Breast epithelium (tissue), 4 donors: Measurements from ENCODE around the gene RYR3. TPM values are rescaled to one million over a fixed set of nuclear protein-coding genes. Genes with fewer than 3 reads are reported as not detected.

ENCODE experiments used
- DNase-seq, 2 donors: peaks; one replicate each; pipeline ENCODE4 v3.0.0-alpha.2; 2019; ENCODE audit warnings: low spot score in 2 of 2
- H3K27ac ChIP-seq, 2 donors: fragments of 200-600 bp; sonication (generic) in 1 of 2; one replicate each; pipeline ENCODE4 v1.5.1; 2016 to 2019; ENCODE audit warnings: mild to moderate bottlenecking in 1 of 2
- H3K27me3 ChIP-seq, 2 donors: fragments of 200-600 bp; sonication (generic) in 1 of 2; one replicate each; pipeline versions ENCODE4 v1.5.1 to v1.6.0; 2017 to 2019; ENCODE audit warnings: control low read depth in 1 of 2, mild to moderate bottlenecking in 1 of 2
- H3K36me3 ChIP-seq: fragments of 200-600 bp; one replicate; pipeline ENCODE4 v1.5.1; 2019
- H3K4me1 ChIP-seq, 2 donors: fragments of 200-600 bp; sonication (generic); one replicate each; pipeline ENCODE4 v1.5.1; 2016 to 2019; ENCODE audit warnings: control low read depth in 1 of 2
- H3K4me3 ChIP-seq, 3 donors: fragments of 200-600 bp; sonication (generic); 1 replicate in 2 of 3; 2 replicates in 1 of 3; pipeline ENCODE4 v1.5.1; 2016 to 2019; ENCODE audit warnings: mild to moderate bottlenecking in 3 of 3, moderate library complexity in 2 of 3
- H3K9me3 ChIP-seq, 2 donors: fragments of 200-600 bp; sonication (generic) in 1 of 2; one replicate each; pipeline ENCODE4 v1.5.1; 2016 to 2019; ENCODE audit warnings: control low read depth in 1 of 2
- POLR2A ChIP-seq: fragments of 450-650 bp; IDR thresholded peaks from one replicate; pipeline ENCODE4 v1.6.1; 2016; ENCODE audit warnings: antibody characterized with exemption, mild to moderate bottlenecking, moderate library complexity
- POLR2AphosphoS5 ChIP-seq, 3 donors: sonication (generic); formaldehyde crosslinking; IDR thresholded peaks; one replicate each; pipeline ENCODE4 v1.6.1; 2017; ENCODE audit warnings: antibody characterized with exemption in 3 of 3
- intact Hi-C: fragments of 100-400 bp; cut with DNase I; formaldehyde crosslinking; loops from one replicate; pipeline ENCODE4 v1.15.1; 2023; ENCODE audit warnings: low total_unique reads
- total RNA-seq, 3 donors: library from RNA; depleted of rRNA; stranded (reverse); fragments of >200 nt; gene quantifications; one replicate each; pipeline ENCODE4 v1.1.0, GENCODE V29; 2016
- TF ChIP-seq, protein P1 (sequence below), 3 donors: fragments of 450-650 bp; IDR thresholded peaks; one replicate each; pipeline ENCODE4 v1.5.1; 2016 to 2017; ENCODE audit warnings: antibody characterized with exemption in 3 of 3, mild to moderate bottlenecking in 3 of 3, moderate library complexity in 3 of 3

RYR3 gene
- total RNA-seq, 3 donors from 2014 or later: 1.8 to 4.2 (median 2.6) TPM

- H3K9me3 ChIP-seq: no peaks in the 10 kb centered on the region
- no peaks in the 10 kb centered on the region for H3K36me3 ChIP-seq
- no peaks in the 10 kb centered on the region for H3K27me3 ChIP-seq
- no peaks in the 10 kb centered on the region for H3K4me1 ChIP-seq
- H3K27ac ChIP-seq: no peak overlapping the region
- DNase-seq: no peak
- intact Hi-C loops: no loop called here
- TF ChIP-seq POLR2AphosphoS5 (IDR thresholded peaks at IDR 0.05): no peak
- TF ChIP-seq, protein P1, sequence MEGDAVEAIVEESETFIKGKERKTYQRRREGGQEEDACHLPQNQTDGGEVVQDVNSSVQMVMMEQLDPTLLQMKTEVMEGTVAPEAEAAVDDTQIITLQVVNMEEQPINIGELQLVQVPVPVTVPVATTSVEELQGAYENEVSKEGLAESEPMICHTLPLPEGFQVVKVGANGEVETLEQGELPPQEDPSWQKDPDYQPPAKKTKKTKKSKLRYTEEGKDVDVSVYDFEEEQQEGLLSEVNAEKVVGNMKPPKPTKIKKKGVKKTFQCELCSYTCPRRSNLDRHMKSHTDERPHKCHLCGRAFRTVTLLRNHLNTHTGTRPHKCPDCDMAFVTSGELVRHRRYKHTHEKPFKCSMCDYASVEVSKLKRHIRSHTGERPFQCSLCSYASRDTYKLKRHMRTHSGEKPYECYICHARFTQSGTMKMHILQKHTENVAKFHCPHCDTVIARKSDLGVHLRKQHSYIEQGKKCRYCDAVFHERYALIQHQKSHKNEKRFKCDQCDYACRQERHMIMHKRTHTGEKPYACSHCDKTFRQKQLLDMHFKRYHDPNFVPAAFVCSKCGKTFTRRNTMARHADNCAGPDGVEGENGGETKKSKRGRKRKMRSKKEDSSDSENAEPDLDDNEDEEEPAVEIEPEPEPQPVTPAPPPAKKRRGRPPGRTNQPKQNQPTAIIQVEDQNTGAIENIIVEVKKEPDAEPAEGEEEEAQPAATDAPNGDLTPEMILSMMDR (IDR thresholded peaks at IDR 0.05): no peak
- TF ChIP-seq POLR2A: no peak
- H3K4me3 ChIP-seq: no peak overlapping the region
These were observed 483.7 kb downstream of the RYR3 start for GRCh38 chr15:33794453-33794852.

DNA sequence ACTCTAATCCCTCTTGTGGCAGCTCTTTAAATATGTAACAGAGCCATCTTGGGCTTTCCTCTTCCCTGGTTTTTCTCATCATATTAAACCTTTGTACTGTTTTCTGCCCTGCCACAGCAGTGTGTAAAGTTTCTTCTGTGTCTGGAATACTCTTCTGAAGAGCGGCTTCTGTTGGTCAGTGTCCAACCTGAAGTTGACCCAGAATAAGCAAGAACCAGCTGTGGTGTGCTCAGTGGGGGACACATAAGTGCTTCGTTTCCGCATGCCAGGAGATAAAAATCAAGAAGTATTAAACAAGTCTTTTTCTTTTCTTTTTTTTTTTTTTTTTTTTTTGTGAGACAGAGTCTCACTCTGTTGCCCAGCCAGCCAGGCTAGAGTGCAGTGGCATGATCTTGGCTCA, 484.3 kb downstream of the RYR3 start:
- TF ChIP-seq, protein P1 (IDR thresholded peaks at IDR 0.05): no peak
- TF ChIP-seq POLR2AphosphoS5 (IDR thresholded peaks at IDR 0.05) (no peak), POLR2A (no peak)
- no peaks in the 10 kb centered on the region for H3K27me3 ChIP-seq

DNA sequence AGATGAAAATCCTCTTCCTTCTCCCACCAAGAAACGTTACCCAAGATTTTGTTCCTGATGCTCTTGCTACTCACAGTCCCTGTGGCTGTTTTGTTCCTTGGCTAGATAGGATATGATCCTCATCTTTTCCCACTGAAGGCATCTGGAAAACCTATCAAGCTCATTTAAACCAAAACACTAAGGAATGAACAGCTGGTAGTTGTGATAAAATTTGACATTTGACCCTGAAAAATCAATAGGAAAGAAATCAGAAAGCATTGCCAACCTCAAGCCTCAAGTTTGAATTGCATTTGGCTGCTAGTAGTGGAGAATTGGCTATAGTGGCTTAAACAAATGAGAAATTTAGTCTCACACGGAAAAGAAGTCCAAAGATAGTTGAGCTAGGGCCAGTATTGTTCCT, 486.9 kb downstream of the RYR3 start:
- no peak for TF ChIP-seq POLR2A
- TF ChIP-seq, protein P1 (IDR thresholded peaks at IDR 0.05): no peak
- Histone ChIP-seq H3K4me3 (no peak overlapping the region), H3K27me3 (no peaks in the 10 kb centered on the region), H3K36me3 (no peaks in the 10 kb centered on the region), H3K27ac (no peak overlapping the region), H3K9me3 (no peaks in the 10 kb centered on the region), H3K4me1 (no peaks in the 10 kb centered on the region)
- intact Hi-C loops: no loop called here
- no peak for DNase-seq

More for the DNA sequence above, 484.3 kb downstream of the RYR3 start:
- Histone ChIP-seq H3K36me3 (no peaks in the 10 kb centered on the region), H3K4me1 (no peaks in the 10 kb centered on the region), H3K9me3 (no peaks in the 10 kb centered on the region), H3K4me3 (no peak overlapping the region), H3K27ac (no peak overlapping the region)
- intact Hi-C loops: no loop called here
- no peak for DNase-seq

GRCh38 chr15:33801954-33802353, 491.2 kb downstream of the RYR3 start:
- no peak overlapping the region for H3K4me3 ChIP-seq
- H3K4me1 ChIP-seq: no peaks in the 10 kb centered on the region
- TF ChIP-seq POLR2A (no peak), POLR2AphosphoS5 (IDR thresholded peaks at IDR 0.05) (no peak)
- TF ChIP-seq, protein P1 (IDR thresholded peaks at IDR 0.05): no peak
- H3K27me3 ChIP-seq: no peaks in the 10 kb centered on the region
- no peak for DNase-seq
- H3K36me3 ChIP-seq: no peaks in the 10 kb centered on the region
- H3K9me3 ChIP-seq: no peaks in the 10 kb centered on the region
- intact Hi-C loops: no loop called here
- no peak overlapping the region for H3K27ac ChIP-seq

DNA sequence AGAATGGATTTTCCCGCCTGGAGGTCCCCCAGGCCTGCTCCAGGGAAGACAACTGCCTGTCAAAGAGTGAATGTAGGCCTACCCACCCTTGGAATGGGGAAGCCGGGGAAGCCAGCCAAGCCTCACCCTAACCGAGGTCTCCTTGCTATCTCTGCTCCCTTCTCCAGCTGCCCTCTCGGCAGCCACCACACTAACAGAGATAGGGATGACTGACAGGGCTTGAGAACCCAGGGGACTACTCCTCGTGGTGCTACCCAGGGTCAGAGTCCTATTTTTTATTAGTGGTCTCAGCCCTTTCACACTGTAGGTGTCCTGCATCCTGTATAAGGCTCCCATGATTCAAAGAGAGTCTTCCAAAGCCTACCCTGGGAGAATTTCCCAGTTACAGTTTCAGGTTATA, 496.9 kb downstream of the RYR3 start:
- no peaks in the 10 kb centered on the region for H3K36me3 ChIP-seq
- intact Hi-C loops: no loop called here
- no peaks in the 10 kb centered on the region for H3K9me3 ChIP-seq

More for the DNA sequence above, 496.9 kb downstream of the RYR3 start:
- no peak overlapping the region for H3K27ac ChIP-seq
- no peaks in the 10 kb centered on the region for H3K27me3 ChIP-seq
- DNase-seq: no peak
- H3K4me1 ChIP-seq: peaks cover 0 to 3% of the 10 kb centered on the region in 2 donors
- H3K4me3 ChIP-seq: no peak overlapping the region
- TF ChIP-seq, protein P1 (IDR thresholded peaks at IDR 0.05): no peak
- no peak for TF ChIP-seq POLR2A
